ENCODE results near the gene CCRL2.
A peak's percentile ranks its signal among the peaks of the same experiment; 100 is the strongest.

CCRL2 gene

DNA sequence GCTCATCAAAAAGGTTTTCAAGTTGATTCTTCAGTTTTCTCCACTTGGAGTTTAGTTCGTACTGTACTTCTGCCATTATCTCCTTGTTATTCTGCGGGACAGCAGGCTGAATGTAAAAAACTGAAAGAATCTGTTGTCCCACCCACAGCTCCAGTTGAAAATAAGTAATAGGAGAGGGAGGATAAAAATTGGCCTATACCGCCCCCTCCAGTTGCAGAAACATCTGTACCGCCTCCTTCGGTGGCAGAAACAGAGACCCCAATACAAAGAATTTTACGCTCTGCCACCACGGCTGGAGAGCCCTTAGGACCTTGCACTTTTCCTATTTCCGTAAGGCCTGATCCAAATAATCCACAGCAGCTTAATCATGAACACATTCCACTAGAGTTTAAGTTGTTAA is 20.3 kb downstream of the CCRL2 start:
- TF ChIP-seq RAD21 (IDR thresholded peaks at IDR 0.05; ENCODE audit: low read depth): peak; percentile 4; the same call in 1 of the 2 replicates

DNA sequence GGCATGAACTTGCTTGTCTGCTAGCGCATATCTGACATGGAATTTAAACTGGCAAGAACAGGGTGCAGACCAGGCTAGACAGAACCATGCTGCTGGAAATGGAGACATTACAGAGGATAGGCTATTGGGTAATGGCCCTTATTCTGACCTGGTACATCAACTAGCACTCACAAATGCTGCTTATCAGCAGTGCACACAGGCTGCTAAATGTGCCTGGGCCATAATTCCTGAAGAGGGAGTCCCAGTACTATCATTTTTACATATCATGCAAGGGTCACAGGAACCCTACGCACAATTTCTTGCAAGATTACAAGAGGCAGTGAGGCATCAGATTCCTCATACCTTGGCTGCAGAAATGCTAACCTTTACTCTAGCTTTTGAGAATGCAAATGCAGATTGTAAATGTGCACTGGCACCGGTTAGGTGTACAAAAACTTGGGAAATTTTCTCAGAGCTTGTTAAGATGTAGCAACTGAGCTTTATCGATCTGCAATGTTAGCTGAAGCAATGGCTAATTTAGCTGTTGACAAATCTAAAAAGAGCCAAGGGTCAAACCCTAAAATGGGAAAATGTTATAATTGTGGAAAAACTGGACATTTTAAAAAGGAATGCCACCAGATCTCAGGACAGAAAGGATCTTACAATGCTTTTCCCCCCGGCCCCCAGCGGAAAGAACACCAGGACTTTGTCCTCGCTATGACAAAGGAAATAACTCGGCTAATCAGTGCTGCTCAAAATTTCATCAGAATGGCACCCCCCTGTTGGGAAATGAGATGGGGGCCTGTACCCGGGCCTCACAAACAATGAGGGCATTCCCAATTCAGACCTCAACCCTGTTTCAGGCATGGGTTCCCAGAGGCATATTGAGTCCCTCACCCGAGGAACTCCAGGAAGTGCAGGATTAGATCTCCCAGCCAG is 21.1 kb downstream of the CCRL2 start:
- peak; percentile 32; the same call in 1 of the 2 replicates for TF ChIP-seq RAD21 (IDR thresholded peaks at IDR 0.05; ENCODE audit: low read depth)
- TF ChIP-seq, protein P1, sequence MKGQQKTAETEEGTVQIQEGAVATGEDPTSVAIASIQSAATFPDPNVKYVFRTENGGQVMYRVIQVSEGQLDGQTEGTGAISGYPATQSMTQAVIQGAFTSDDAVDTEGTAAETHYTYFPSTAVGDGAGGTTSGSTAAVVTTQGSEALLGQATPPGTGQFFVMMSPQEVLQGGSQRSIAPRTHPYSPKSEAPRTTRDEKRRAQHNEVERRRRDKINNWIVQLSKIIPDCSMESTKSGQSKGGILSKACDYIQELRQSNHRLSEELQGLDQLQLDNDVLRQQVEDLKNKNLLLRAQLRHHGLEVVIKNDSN (IDR thresholded peaks at IDR 0.05): no peak

DNA sequence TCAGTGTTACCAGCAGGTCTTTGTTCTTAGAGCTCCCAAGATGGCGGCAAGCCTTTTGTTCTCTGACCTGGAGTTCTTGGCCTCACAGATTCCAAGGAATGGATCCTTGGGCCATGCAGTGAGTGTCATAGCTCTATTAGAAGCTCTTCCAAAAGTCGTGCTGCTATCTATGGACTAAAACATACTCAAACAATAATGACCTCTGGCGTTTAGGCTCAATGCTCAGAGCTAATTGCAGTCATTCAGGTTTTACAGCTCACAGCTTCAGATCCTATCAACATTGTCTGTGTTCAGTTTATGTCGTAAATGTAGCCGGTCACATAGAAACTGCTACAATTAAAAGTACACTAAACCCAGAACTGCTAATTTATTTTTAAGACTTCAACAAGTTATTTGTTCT is 22.2 kb downstream of the CCRL2 start:
- TF ChIP-seq, protein P2, sequence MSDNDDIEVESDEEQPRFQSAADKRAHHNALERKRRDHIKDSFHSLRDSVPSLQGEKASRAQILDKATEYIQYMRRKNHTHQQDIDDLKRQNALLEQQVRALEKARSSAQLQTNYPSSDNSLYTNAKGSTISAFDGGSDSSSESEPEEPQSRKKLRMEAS (IDR thresholded peaks at IDR 0.05): no peak
- TF ChIP-seq TEAD4 (IDR thresholded peaks at IDR 0.05) (no peak), ZBTB7A (IDR thresholded peaks at IDR 0.05; ENCODE audit: low read depth) (no peak), TCF12 (IDR thresholded peaks at IDR 0.05; ENCODE audit: low read depth) (no peak), NFIC (IDR thresholded peaks at IDR 0.05) (no peak), RAD21 (IDR thresholded peaks at IDR 0.05; ENCODE audit: low read depth) (no peak), EGR1 (IDR thresholded peaks at IDR 0.05) (no peak), CREB1 (IDR thresholded peaks at IDR 0.05; ENCODE audit: low read depth) (no peak), EP300 (IDR thresholded peaks at IDR 0.05; ENCODE audit: borderline replicate concordance) (no peak), CEBPB (IDR thresholded peaks at IDR 0.05) (no peak), FOXM1 (IDR thresholded peaks at IDR 0.05; ENCODE audit: borderline replicate concordance, low read depth) (no peak), TAF1 (IDR thresholded peaks at IDR 0.05; ENCODE audit: low read depth) (no peak), YY1 (IDR thresholded peaks at IDR 0.05; ENCODE audit: low read depth) (no peak)
- TF ChIP-seq, protein P3, sequence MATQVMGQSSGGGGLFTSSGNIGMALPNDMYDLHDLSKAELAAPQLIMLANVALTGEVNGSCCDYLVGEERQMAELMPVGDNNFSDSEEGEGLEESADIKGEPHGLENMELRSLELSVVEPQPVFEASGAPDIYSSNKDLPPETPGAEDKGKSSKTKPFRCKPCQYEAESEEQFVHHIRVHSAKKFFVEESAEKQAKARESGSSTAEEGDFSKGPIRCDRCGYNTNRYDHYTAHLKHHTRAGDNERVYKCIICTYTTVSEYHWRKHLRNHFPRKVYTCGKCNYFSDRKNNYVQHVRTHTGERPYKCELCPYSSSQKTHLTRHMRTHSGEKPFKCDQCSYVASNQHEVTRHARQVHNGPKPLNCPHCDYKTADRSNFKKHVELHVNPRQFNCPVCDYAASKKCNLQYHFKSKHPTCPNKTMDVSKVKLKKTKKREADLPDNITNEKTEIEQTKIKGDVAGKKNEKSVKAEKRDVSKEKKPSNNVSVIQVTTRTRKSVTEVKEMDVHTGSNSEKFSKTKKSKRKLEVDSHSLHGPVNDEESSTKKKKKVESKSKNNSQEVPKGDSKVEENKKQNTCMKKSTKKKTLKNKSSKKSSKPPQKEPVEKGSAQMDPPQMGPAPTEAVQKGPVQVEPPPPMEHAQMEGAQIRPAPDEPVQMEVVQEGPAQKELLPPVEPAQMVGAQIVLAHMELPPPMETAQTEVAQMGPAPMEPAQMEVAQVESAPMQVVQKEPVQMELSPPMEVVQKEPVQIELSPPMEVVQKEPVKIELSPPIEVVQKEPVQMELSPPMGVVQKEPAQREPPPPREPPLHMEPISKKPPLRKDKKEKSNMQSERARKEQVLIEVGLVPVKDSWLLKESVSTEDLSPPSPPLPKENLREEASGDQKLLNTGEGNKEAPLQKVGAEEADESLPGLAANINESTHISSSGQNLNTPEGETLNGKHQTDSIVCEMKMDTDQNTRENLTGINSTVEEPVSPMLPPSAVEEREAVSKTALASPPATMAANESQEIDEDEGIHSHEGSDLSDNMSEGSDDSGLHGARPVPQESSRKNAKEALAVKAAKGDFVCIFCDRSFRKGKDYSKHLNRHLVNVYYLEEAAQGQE (IDR thresholded peaks at IDR 0.05; ENCODE audit: low read depth): no peak
- TF ChIP-seq, protein P1 (IDR thresholded peaks at IDR 0.05): no peak

DNA sequence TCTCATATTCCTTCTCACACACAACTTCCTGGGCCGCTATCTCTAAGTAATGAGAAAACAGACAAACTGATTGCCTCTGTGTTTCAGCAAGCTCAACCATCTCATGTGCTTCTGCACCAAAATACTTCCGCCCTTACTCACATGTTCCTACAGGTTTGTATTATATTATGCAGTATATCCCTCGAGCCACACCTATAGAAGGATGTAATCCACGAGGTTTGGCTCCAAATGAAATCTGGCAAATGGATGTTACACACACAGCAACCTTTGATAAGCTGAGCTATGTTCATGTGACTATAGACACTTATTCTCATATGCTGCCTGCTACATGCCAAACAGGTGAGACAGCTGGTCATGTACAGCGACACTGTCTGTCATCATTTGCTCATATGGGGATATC is 22.6 kb downstream of the CCRL2 start:
- TF ChIP-seq CREB1 (IDR thresholded peaks at IDR 0.05; ENCODE audit: low read depth): no peak
- TF ChIP-seq TAF1 (IDR thresholded peaks at IDR 0.05; ENCODE audit: low read depth): no peak
- TF ChIP-seq FOXM1 (IDR thresholded peaks at IDR 0.05; ENCODE audit: borderline replicate concordance, low read depth): no peak
- TF ChIP-seq, protein P2 (IDR thresholded peaks at IDR 0.05): no peak
- TF ChIP-seq, protein P3 (IDR thresholded peaks at IDR 0.05; ENCODE audit: low read depth): no peak

DNA sequence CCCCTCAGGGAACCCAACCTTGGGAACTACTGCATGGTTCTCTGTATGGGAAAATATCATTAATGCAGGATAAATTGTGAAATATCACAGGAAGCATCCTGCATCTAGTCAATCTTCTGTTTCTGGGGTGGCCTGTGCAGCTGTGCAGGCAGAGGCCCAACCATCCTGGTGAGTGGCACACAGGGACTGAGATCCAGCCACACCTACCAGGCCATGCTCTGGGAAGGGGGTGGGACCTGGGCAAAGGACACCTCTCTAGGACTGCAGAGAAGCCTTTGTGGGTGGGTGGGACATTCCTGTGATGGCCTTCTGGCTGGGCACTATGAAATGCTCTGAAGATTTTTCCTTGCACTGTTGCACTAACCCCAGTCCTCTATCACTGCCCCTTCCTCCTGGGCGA is 26.8 kb downstream of the CCRL2 start:
- TF ChIP-seq FOXM1 (IDR thresholded peaks at IDR 0.05; ENCODE audit: borderline replicate concordance, low read depth) (no peak), TCF12 (IDR thresholded peaks at IDR 0.05; ENCODE audit: low read depth) (no peak), EGR1 (IDR thresholded peaks at IDR 0.05) (no peak), RAD21 (IDR thresholded peaks at IDR 0.05; ENCODE audit: low read depth) (no peak), NFIC (IDR thresholded peaks at IDR 0.05) (no peak)
- TF ChIP-seq, protein P3 (IDR thresholded peaks at IDR 0.05; ENCODE audit: low read depth): no peak

Data from Ishikawa (cell line).